VCaP (cell line): ENCODE results near the gene HTR3B.

ENCODE experiments used
- H3K27ac ChIP-seq: fragments of 450-650 bp; 2 replicates; pipeline ENCODE4 v1.5.1; 2017
- CTCF ChIP-seq: fragments of 450-650 bp; conservative IDR thresholded peaks from 2 replicates; pipeline ENCODE4 v1.5.1; 2017; ENCODE audit warnings: mild to moderate bottlenecking, moderate library complexity

The HTR3B gene

GRCh38 chr11:113984781-113985180, 80.2 kb downstream of the HTR3B start:
- H3K27ac ChIP-seq: no peak overlapping the region
- TF ChIP-seq CTCF: no peak

- no peak overlapping the region for H3K27ac ChIP-seq
- TF ChIP-seq CTCF: no peak
These were observed 81.3 kb downstream of the HTR3B start for GRCh38 chr11:113985906-113986305.

DNA sequence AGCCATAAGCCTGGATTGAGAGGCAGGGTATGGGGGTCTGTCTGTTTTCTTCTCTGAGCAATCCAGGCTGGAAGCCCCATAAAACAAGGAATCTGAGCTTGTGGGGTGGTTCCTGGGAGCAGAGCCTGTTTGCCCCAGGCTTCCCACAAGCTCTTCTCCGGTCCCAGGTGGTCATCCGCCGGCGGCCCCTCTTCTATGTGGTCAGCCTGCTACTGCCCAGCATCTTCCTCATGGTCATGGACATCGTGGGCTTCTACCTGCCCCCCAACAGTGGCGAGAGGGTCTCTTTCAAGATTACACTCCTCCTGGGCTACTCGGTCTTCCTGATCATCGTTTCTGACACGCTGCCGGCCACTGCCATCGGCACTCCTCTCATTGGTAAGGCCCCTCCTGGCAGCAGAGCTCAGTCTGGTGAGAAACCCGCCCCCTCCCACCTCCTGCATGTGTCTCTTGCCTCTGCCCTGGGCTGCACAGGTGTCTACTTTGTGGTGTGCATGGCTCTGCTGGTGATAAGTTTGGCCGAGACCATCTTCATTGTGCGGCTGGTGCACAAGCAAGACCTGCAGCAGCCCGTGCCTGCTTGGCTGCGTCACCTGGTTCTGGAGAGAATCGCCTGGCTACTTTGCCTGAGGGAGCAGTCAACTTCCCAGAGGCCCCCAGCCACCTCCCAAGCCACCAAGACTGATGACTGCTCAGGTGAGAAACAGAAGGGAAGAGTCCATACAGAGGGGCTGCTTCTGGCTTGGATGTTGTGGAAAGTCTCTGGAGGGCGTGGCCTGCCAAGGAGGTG, 82.0 kb downstream of the HTR3B start:
- no peak for TF ChIP-seq CTCF
- no peak overlapping the region for H3K27ac ChIP-seq

GRCh38 chr11:113989381-113989780, 84.8 kb downstream of the HTR3B start:
- H3K27ac ChIP-seq: no peak overlapping the region
- TF ChIP-seq CTCF: no peak

DNA sequence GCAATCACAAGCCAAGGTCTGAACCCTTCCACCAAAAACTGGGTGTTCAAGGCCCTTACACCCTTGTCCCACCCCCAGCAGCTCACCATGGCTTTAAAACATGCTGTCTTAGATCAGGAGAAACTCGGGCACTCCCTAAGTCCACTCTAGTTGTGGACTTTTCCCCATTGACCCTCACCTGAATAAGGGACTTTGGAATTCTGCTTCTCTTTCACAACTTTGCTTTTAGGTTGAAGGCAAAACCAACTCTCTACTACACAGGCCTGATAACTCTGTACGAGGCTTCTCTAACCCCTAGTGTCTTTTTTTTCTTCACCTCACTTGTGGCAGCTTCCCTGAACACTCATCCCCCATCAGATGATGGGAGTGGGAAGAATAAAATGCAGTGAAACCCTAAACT, 85.3 kb downstream of the HTR3B start:
- H3K27ac ChIP-seq: no peak overlapping the region
- no peak for TF ChIP-seq CTCF

- no peak for TF ChIP-seq CTCF
- no peak overlapping the region for H3K27ac ChIP-seq
These were observed 86.6 kb downstream of the HTR3B start for GRCh38 chr11:113991170-113991569.

- peak overlapping the region; percentile 51 for H3K27ac ChIP-seq
These were observed 87.3 kb downstream of the HTR3B start for GRCh38 chr11:113991718-113992458.

More at GRCh38 chr11:113991718-113992458, 87.3 kb downstream of the HTR3B start:
- TF ChIP-seq CTCF: no peak
